ENCODE data around the gene HEATR5B.

HEATR5B gene

DNA sequence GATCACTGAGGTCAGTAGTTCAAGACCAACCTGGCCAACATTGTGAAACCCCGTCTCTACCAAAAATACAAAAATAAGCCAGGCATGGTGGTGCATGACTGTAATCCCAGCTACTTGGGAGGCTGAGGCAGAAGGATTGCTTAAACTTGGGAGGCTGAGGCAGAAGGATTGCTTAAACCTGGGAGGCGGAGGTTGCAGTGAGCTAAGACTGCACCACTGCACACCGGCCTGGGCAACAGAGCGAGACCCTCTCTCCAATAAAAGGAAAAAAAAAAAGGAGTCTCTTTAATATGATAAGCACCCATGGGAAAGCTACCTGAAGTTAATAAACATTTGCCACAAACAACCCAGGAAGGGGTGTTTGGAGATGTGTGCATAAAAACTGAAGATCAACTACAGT lies 120.4 kb downstream of the HEATR5B start:
- Histone ChIP-seq H3K9ac (ENCODE audit: low read length) (no peak overlapping the region), H3K4me3 (ENCODE audit: insufficient read depth, low read length, poor library complexity, severe bottlenecking) (no peak overlapping the region), H3K27ac (ENCODE audit: low read depth, low read length) (no peak overlapping the region), H3F3A (ENCODE audit: insufficient read depth) (no peaks in the 10 kb centered on the region), H3K27me3 (ENCODE audit: low read length) (no peaks in the 10 kb centered on the region), H3K9me3 (ENCODE audit: insufficient read depth, low read length) (no peaks in the 10 kb centered on the region), H3K36me3 (ENCODE audit: low read length) (no peaks in the 10 kb centered on the region), H3K79me2 (ENCODE audit: insufficient read depth, low read length) (peaks cover 69% of the 10 kb centered on the region), H3K9me2 (replicated peaks; ENCODE audit: insufficient read depth, low read length) (no peaks in the 10 kb centered on the region), H3K4me2 (ENCODE audit: low read depth, low read length, poor library complexity, severe bottlenecking) (no peak overlapping the region), H4K20me1 (ENCODE audit: low read depth, low read length) (no peaks in the 10 kb centered on the region), H2AFZ (ENCODE audit: low read depth, low read length, severe bottlenecking) (no peak overlapping the region)
- TF ChIP-seq EZH2phosphoT487 (conservative IDR thresholded peaks at IDR 0.05; ENCODE audit: low read length), result no peak
- TF ChIP-seq, protein P1, sequence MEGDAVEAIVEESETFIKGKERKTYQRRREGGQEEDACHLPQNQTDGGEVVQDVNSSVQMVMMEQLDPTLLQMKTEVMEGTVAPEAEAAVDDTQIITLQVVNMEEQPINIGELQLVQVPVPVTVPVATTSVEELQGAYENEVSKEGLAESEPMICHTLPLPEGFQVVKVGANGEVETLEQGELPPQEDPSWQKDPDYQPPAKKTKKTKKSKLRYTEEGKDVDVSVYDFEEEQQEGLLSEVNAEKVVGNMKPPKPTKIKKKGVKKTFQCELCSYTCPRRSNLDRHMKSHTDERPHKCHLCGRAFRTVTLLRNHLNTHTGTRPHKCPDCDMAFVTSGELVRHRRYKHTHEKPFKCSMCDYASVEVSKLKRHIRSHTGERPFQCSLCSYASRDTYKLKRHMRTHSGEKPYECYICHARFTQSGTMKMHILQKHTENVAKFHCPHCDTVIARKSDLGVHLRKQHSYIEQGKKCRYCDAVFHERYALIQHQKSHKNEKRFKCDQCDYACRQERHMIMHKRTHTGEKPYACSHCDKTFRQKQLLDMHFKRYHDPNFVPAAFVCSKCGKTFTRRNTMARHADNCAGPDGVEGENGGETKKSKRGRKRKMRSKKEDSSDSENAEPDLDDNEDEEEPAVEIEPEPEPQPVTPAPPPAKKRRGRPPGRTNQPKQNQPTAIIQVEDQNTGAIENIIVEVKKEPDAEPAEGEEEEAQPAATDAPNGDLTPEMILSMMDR (IDR thresholded peaks at IDR 0.05; ENCODE audit: insufficient read depth, low read length, poor library complexity, severe bottlenecking), result no peak

DNA sequence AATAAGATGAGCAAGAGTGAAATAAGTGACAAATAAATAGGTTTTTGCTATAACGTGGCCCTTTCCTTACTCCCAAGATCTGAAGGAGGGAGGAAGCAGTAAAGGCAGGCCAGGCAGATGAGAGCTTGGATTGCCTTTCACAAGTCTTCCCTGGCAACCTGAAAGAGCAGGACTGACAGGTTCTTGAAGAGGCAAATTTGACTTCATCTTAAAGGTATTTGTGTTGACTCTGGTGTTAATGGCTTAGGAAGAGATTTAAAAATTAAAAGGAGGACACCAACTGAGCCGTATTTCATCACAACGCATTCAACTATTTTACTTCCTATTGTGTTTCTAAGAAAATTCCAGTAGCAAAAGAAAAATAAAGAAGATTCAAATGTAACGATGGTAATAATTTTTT lies 121.1 kb downstream of the HEATR5B start:
- no peak overlapping the region for H2AFZ ChIP-seq (ENCODE audit: low read depth, low read length, severe bottlenecking)
- H3K36me3 ChIP-seq (ENCODE audit: low read length), result no peaks in the 10 kb centered on the region
- no peaks in the 10 kb centered on the region for H3K9me2 ChIP-seq (replicated peaks; ENCODE audit: insufficient read depth, low read length)
- TF ChIP-seq EZH2phosphoT487 (conservative IDR thresholded peaks at IDR 0.05; ENCODE audit: low read length), result no peak
- TF ChIP-seq, protein P1 (IDR thresholded peaks at IDR 0.05; ENCODE audit: insufficient read depth, low read length, poor library complexity, severe bottlenecking), result no peak
- no peaks in the 10 kb centered on the region for H4K20me1 ChIP-seq (ENCODE audit: low read depth, low read length)
- no peak overlapping the region for H3K4me3 ChIP-seq (ENCODE audit: insufficient read depth, low read length, poor library complexity, severe bottlenecking)
- no peak overlapping the region for H3K27ac ChIP-seq (ENCODE audit: low read depth, low read length)
- H3K79me2 ChIP-seq (ENCODE audit: insufficient read depth, low read length), result peaks cover 76% of the 10 kb centered on the region
- no peaks in the 10 kb centered on the region for H3K27me3 ChIP-seq (ENCODE audit: low read length)
- H3F3A ChIP-seq (ENCODE audit: insufficient read depth), result no peaks in the 10 kb centered on the region
- no peaks in the 10 kb centered on the region for H3K9me3 ChIP-seq (ENCODE audit: insufficient read depth, low read length)
- no peak overlapping the region for H3K9ac ChIP-seq (ENCODE audit: low read length)
- no peak overlapping the region for H3K4me2 ChIP-seq (ENCODE audit: low read depth, low read length, poor library complexity, severe bottlenecking)

DNA sequence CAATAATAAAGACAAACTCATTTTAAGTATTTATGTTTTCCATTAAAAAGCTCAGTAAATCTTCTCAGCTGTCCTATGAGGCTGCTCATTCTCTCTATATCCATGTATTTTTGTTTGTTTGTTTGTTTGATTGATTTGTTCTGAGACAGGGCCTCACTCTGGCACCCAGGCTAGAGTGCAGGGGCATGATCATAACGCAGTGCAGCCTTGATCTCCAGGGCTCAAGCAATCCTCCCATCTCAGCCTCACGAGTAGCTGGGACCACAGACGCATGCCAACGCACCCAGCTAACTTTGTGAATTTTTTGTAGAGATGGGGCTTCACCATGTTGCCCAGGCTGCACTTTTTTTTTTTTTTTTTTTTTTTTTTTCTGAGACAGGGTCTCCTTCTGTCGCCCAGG lies 123.4 kb downstream of the HEATR5B start:
- no peaks in the 10 kb centered on the region for H3K36me3 ChIP-seq (ENCODE audit: low read length)
- no peak overlapping the region for H3K9ac ChIP-seq (ENCODE audit: low read length)
- no peaks in the 10 kb centered on the region for H4K20me1 ChIP-seq (ENCODE audit: low read depth, low read length)
- no peaks in the 10 kb centered on the region for H3K9me3 ChIP-seq (ENCODE audit: insufficient read depth, low read length)
- H3K4me3 ChIP-seq (ENCODE audit: insufficient read depth, low read length, poor library complexity, severe bottlenecking), result no peak overlapping the region
- no peak overlapping the region for H2AFZ ChIP-seq (ENCODE audit: low read depth, low read length, severe bottlenecking)
- H3K9me2 ChIP-seq (replicated peaks; ENCODE audit: insufficient read depth, low read length), result no peaks in the 10 kb centered on the region
- H3K27me3 ChIP-seq (ENCODE audit: low read length), result no peaks in the 10 kb centered on the region
- peaks cover 93% of the 10 kb centered on the region for H3K79me2 ChIP-seq (ENCODE audit: insufficient read depth, low read length)
- H3F3A ChIP-seq (ENCODE audit: insufficient read depth), result no peaks in the 10 kb centered on the region
- TF ChIP-seq, protein P1 (IDR thresholded peaks at IDR 0.05; ENCODE audit: insufficient read depth, low read length, poor library complexity, severe bottlenecking), result no peak
- TF ChIP-seq EZH2phosphoT487 (conservative IDR thresholded peaks at IDR 0.05; ENCODE audit: low read length), result no peak
- no peak overlapping the region for H3K27ac ChIP-seq (ENCODE audit: low read depth, low read length)
- no peak overlapping the region for H3K4me2 ChIP-seq (ENCODE audit: low read depth, low read length, poor library complexity, severe bottlenecking)
